GM18951 (cell line): Measurements from ENCODE around the gene TCF12.
"Not testable (repeated sequence)": the region's sequence is repeated elsewhere in the genome, so short reads cannot be mapped to it uniquely, and the experiment has no call there.

Experiments used
- POLR2A ChIP-seq: IDR thresholded peaks from 4 replicates; pipeline ENCODE4 v1.6.1; 2011; ENCODE audit warnings: mild to moderate bottlenecking; ENCODE audit not compliant: insufficient read length, insufficient read depth; ENCODE audit errors: extremely low read depth
- in situ Hi-C: fragments of 300-500 bp; cut with MboI; formaldehyde crosslinking; loops from one replicate; pipeline ENCODE4 v1.12.0; 2022; ENCODE audit warnings: low sequenced_read_pairs, mixed read lengths, inconsistent platforms; ENCODE audit not compliant: unreplicated experiment

TCF12 gene

GRCh38 chr15:56942118-56942517 is 23.7 kb downstream of the TCF12 start:
- TF ChIP-seq POLR2A, result no peak
- in situ Hi-C loops, result no loop called here

- in situ Hi-C loops, result no loop called here
- no peak for TF ChIP-seq POLR2A
These were observed 25.0 kb downstream of the TCF12 start for GRCh38 chr15:56943403-56943802.

GRCh38 chr15:56944485-56944884 is 26.0 kb downstream of the TCF12 start:
- TF ChIP-seq POLR2A, result no peak
- in situ Hi-C loops, result no loop called here

DNA sequence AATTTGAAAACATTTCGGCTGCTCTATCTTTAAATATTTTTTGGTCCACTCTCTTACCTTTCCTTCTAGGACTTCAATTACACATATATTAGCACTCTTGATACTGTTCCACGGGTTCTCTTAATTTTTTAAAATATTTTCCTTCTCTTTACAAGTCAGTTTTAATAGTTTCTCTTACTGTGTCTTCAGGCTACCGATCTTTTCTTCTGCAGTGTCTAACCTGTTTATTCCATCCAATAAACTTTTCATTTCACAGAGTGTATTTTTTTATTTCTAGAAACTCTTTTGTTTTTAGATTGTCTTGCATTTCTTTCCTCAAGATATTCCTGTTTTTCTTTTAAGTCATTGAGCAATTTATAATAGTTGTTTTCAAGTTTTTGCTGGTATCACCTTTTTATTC is 27.7 kb downstream of the TCF12 start:
- no peak for TF ChIP-seq POLR2A
- in situ Hi-C loops, result no loop called here

DNA sequence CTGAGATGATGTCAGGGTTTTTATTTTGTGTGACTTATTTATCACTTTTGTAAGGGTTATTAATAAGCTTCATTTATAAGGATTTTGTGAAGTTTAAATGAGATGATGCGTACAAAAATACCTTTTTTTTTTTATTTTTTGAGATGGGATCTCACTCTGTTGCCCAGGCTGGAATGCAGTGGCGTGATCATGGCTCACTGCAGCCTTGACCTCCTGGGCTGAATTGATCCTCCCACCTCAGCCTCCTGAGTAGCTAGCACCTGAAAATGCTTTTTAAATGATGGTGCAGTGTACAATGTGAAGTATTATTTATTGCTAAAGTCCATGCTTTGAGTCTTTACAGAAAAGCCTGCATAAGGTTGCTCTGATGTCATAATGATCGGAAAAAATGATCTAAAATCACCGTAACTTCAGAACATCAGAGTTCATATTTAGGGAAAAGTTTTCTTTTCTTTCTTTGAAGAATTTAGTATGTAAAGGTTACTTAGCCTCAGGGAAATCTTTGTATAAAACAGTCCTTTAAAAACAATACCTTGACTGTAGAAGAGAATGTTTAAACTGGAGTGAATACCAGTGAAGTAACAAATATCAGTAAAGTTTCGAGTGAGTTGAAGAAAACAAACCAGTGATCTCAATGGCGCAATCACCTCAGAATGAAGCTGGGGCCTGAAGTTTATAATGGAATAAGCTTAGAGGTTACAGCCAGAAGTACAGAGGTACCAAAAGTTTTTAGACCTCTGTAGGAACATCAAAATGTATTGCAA is 29.7 kb downstream of the TCF12 start:
- in situ Hi-C loops, result no loop called here
- TF ChIP-seq POLR2A, result no peak

GRCh38 chr15:56948764-56949101 is 30.3 kb downstream of the TCF12 start:
- in situ Hi-C loops, result no loop called here

DNA sequence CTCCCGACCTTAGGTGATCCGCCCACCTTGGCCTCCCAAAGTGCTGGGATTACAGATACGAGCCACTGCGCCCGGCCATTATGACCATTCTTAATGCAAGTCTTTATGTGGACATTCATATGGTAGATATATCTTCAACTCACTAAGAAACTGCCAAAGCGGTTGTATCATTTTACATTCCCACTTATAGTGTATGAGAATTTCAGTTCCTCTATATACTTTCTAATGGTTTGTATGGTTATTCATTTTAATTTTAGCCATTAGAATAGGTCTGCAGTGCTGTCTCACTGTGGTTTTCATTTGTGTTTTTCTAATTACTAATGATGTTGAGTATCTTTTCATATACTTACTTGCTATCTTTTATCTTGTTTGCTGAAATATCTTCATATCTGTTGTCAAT is 32.5 kb downstream of the TCF12 start:
- in situ Hi-C loops, result no loop called here
- no peak for TF ChIP-seq POLR2A

More at GRCh38 chr15:56948764-56949101, 30.3 kb downstream of the TCF12 start:
- TF ChIP-seq POLR2A, result no peak

DNA sequence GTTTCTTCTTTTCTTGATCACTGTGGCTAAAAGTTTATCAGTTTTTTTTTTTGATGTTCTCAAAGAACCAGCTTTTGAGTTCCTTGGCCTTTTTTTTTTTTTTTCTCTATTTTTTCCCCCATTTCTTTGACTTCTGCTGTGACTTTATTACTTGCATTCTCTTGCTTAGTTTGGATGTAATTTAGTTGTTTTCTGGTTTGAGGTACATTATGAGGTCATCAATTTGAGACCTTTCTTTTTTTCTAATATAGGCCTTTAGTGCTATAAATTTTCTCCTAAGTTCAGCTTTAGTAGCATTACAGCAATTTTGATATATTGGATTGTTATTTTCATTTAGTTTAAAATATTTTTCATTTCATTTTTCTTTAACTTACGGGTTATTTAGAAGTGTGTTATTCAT is 35.3 kb downstream of the TCF12 start:
- TF ChIP-seq POLR2A, result no peak
- in situ Hi-C loops, result no loop called here

GRCh38 chr15:56955011-56955410 is 36.6 kb downstream of the TCF12 start:
- in situ Hi-C loops, result not testable (repeated sequence)

GRCh38 chr15:56956538-56956937 is 38.1 kb downstream of the TCF12 start:
- in situ Hi-C loops, result no loop called here
- TF ChIP-seq POLR2A, result no peak

DNA sequence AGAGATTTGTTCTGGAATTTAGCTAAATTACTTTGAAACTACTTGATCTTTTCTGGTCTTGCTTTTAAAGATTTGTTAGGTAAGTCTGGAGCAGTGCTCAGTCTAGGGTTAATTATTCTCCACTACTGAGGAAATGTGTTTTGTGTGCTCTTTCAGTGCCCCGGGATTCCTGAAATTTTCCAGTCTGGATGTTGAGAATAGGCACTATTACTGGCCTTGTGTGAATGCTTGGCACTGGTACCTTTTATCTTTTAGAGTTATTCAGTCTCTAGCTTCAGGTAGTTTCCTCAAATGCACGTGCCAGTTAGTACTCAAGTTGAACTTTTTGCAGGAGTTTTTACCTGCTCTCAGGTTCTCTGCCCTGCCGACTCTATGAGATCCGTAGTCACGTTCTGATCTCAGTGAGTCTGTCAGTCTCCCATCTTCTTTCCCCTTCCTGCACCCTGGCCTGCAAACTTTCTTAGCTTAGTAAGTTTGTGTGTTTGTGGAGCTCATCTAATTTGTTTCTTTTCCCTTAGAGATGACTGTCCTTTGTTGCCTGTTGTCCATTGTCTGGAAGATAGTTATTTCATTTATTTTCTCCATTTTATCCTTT is 39.5 kb downstream of the TCF12 start:
- no peak for TF ChIP-seq POLR2A
- in situ Hi-C loops, result no loop called here

GRCh38 chr15:56959318-56959648 is 40.8 kb downstream of the TCF12 start:
- in situ Hi-C loops, result no loop called here
- no peak for TF ChIP-seq POLR2A

- no peak for TF ChIP-seq POLR2A
- in situ Hi-C loops, result no loop called here
These were observed 41.7 kb downstream of the TCF12 start for GRCh38 chr15:56960116-56960515.

GRCh38 chr15:56963126-56963525 is 44.7 kb downstream of the TCF12 start:
- in situ Hi-C loops, result no loop called here
- TF ChIP-seq POLR2A, result no peak
